HEK293T (cell line): ENCODE results near the gene SLC38A4.

ENCODE experiments used
- ARNT ChIP-seq: fragments of 450-650 bp; IDR thresholded peaks from 2 replicates; pipeline ENCODE4 v1.6.1; 2017; ENCODE audit warnings: mild to moderate bottlenecking
- BHLHE40 ChIP-seq: fragments of 450-650 bp; IDR thresholded peaks from 2 replicates; pipeline ENCODE4 v1.6.1; 2016; ENCODE audit warnings: mild to moderate bottlenecking, moderate library complexity, borderline replicate concordance
- CTBP1 ChIP-seq: fragments of 450-650 bp; IDR thresholded peaks from 2 replicates; pipeline ENCODE4 v1.6.1; 2016; ENCODE audit warnings: borderline replicate concordance
- ELF4 ChIP-seq: fragments of 450-650 bp; IDR thresholded peaks from 2 replicates; pipeline ENCODE4 v1.6.1; 2017; ENCODE audit warnings: antibody characterized with exemption
- FOXK2 ChIP-seq: fragments of 450-650 bp; IDR thresholded peaks from 2 replicates; pipeline ENCODE4 v1.6.1; 2016; ENCODE audit warnings: mild to moderate bottlenecking
- FOXM1 ChIP-seq: fragments of 450-650 bp; IDR thresholded peaks from 2 replicates; pipeline ENCODE4 v1.6.1; 2017; ENCODE audit warnings: mild to moderate bottlenecking, borderline replicate concordance
- HDGF ChIP-seq: fragments of 450-650 bp; IDR thresholded peaks from 2 replicates; pipeline ENCODE4 v1.6.1; 2017; ENCODE audit warnings: antibody characterized with exemption, borderline replicate concordance
- LEF1 ChIP-seq: fragments of 450-650 bp; IDR thresholded peaks from 2 replicates; pipeline ENCODE4 v1.6.1; 2017; ENCODE audit warnings: mild to moderate bottlenecking, borderline replicate concordance
- NFRKB ChIP-seq: fragments of 450-650 bp; IDR thresholded peaks from 2 replicates; pipeline ENCODE4 v1.6.1; 2016; ENCODE audit warnings: mild to moderate bottlenecking, moderate library complexity
- PKNOX1 ChIP-seq: fragments of 450-650 bp; IDR thresholded peaks from 2 replicates; pipeline ENCODE4 v1.6.1; 2016
- SP1 ChIP-seq: fragments of 450-650 bp; IDR thresholded peaks from 2 replicates; pipeline ENCODE4 v1.6.1; 2017
- SUZ12 ChIP-seq: fragments of 450-650 bp; IDR thresholded peaks from 2 replicates; pipeline ENCODE4 v1.6.1; 2016; ENCODE audit warnings: mild to moderate bottlenecking
- TARDBP ChIP-seq: fragments of 450-650 bp; IDR thresholded peaks from 2 replicates; pipeline ENCODE4 v1.6.1; 2016
- ZNF384 ChIP-seq: fragments of 450-650 bp; IDR thresholded peaks from 2 replicates; pipeline ENCODE4 v1.6.1; 2016

GRCh38 chr12:46775796-46776195 lies 50.0 kb downstream of the SLC38A4 start:
- TF ChIP-seq CTBP1 (no peak), SP1 (no peak), TARDBP (no peak), FOXK2 (no peak), ZNF384 (no peak), ELF4 (no peak), SUZ12 (no peak), ARNT (no peak), NFRKB (no peak), PKNOX1 (no peak), LEF1 (no peak), FOXM1 (no peak), BHLHE40 (no peak), HDGF (no peak)
